H1 (cell line): ENCODE data around the gene RABL2A. TPM values are rescaled to one million over a fixed set of nuclear protein-coding genes. Genes with fewer than 3 reads are reported as not detected.
"Not testable (repeated sequence)": the region's sequence is repeated elsewhere in the genome, so short reads cannot be mapped to it uniquely, and the experiment has no call there.

Source experiments
- CTCF ChIA-PET: fragments of 300-600 bp; sonication (Branson Sonifier 250); formaldehyde crosslinking; loops from one replicate; lab custom pipeline; 2021; ENCODE audit not compliant: partially characterized antibody; lab: Charles Lee
- POLR2A ChIA-PET: fragments of 300-600 bp; sonication (Branson Sonifier 250); formaldehyde crosslinking; loops from one replicate; lab custom pipeline; 2021; ENCODE audit warnings: inconsistent platforms; ENCODE audit not compliant: partially characterized antibody; lab: Charles Lee
- DNase-seq, 2 experiments: peaks; one replicate each; pipeline versions ENCODE4 v3.0.0 to v3.0.0-alpha.2; 2010 to 2022; ENCODE audit warnings: low spot score in 2 of 2, low read depth in 1 of 2, mixed read lengths in 1 of 2
- FAIRE-seq: peaks from 2 replicates; lab custom pipeline; 2011; peaks lifted over from hg19 to GRCh38; lab: Jason Lieb, UNC
- H2AFZ ChIP-seq: 2 replicates; pipeline ENCODE4 v1.8.1; 2012; ENCODE audit warnings: low read length, inconsistent platforms
- H2AK5ac ChIP-seq: 2 replicates; pipeline ENCODE4 v1.6.1; 2013; ENCODE audit warnings: low read depth, low read length
- H2BK120ac ChIP-seq: replicated peaks from 2 replicates; pipeline ENCODE3; 2013; ENCODE audit warnings: low read depth, low read length, inconsistent platforms
- H2BK12ac ChIP-seq: 2 replicates; pipeline ENCODE4 v1.6.1; 2013; ENCODE audit warnings: low read depth, low read length
- H2BK15ac ChIP-seq: 2 replicates; pipeline ENCODE4 v1.6.1; 2013; ENCODE audit warnings: low read length
- H2BK20ac ChIP-seq: 2 replicates; pipeline ENCODE4 v1.6.1; 2013; ENCODE audit warnings: low read length
- H2BK5ac ChIP-seq: 2 replicates; pipeline ENCODE4 v1.6.1; 2013; ENCODE audit warnings: low read depth, low read length
- H3K14ac ChIP-seq: 2 replicates; pipeline ENCODE4 v1.6.1; 2013; ENCODE audit warnings: inconsistent platforms; ENCODE audit not compliant: insufficient read length
- H3K18ac ChIP-seq: 2 replicates; pipeline ENCODE4 v1.6.1; 2013; ENCODE audit warnings: low read length; ENCODE audit errors: extremely low read depth
- H3K23ac ChIP-seq: 2 replicates; pipeline ENCODE4 v1.6.1; 2013; ENCODE audit warnings: inconsistent platforms; ENCODE audit not compliant: insufficient read length
- H3K23me2 ChIP-seq: 2 replicates; pipeline ENCODE4 v1.6.1; 2013; ENCODE audit warnings: low read depth, low read length
- H3K27ac ChIP-seq: 2 replicates; pipeline ENCODE4 v1.6.1; 2011; ENCODE audit warnings: low read depth, low read length, inconsistent platforms
- H3K27me3 ChIP-seq, 4 experiments: replicated peaks in 1 of 4; 1 replicate in 1 of 4; 2 replicates in 3 of 4; pipeline versions ENCODE4 v1.6.1 to v1.8.1; 2011 to 2013; ENCODE audit warnings: low read length in 3 of 4, mild to moderate bottlenecking in 3 of 4, inconsistent platforms in 2 of 4, mixed read lengths in 2 of 4, moderate library complexity in 1 of 4; ENCODE audit not compliant: control insufficient read depth in 3 of 4, insufficient read depth in 3 of 4; ENCODE audit errors: extremely low read depth in 1 of 4
- H3K36me3 ChIP-seq, 4 experiments: 2 replicates each; pipeline versions ENCODE4 v1.6.1 to v1.8.1; 2011 to 2013; ENCODE audit warnings: mild to moderate bottlenecking in 4 of 4, low read length in 3 of 4, moderate library complexity in 2 of 4, control low read depth in 1 of 4, inconsistent platforms in 1 of 4; ENCODE audit not compliant: insufficient read depth in 4 of 4, control insufficient read depth in 2 of 4
- H3K4ac ChIP-seq: replicated peaks from 2 replicates; pipeline ENCODE3; 2013; ENCODE audit warnings: low read length, low read depth, mixed read lengths, inconsistent platforms; ENCODE audit not compliant: insufficient read length
- H3K4me1 ChIP-seq, 4 experiments: replicated peaks in 1 of 4; 1 replicate in 1 of 4; 2 replicates in 3 of 4; pipeline versions ENCODE4 v1.6.1 to v1.8.1; 2011 to 2013; ENCODE audit warnings: low read length in 3 of 4, inconsistent platforms in 2 of 4, mixed read lengths in 1 of 4; ENCODE audit not compliant: insufficient read depth in 4 of 4, control insufficient read depth in 3 of 4
- H3K4me2 ChIP-seq, 2 experiments: 2 replicates each; pipeline versions ENCODE4 v1.6.1 to v1.8.1; 2011 to 2013; ENCODE audit warnings: low read depth in 2 of 2, low read length in 2 of 2, control low read depth in 1 of 2, inconsistent platforms in 1 of 2, mild to moderate bottlenecking in 1 of 2; ENCODE audit not compliant: insufficient read depth in 1 of 2
- H3K4me3 ChIP-seq, 4 experiments: fragments of 200-600, 300-600 bp in 1 of 4; sonication (generic), shearing (Covaris generic), sonication (Bioruptor Twin) in 1 of 4; 2 replicates each; pipeline versions ENCODE4 v1.5.1 to v1.8.1; 2011 to 2016; ENCODE audit warnings: low read length in 4 of 4, low read depth in 3 of 4, control low read depth in 2 of 4, inconsistent platforms in 2 of 4, mild to moderate bottlenecking in 2 of 4, mixed read lengths in 1 of 4, moderate library complexity in 1 of 4; ENCODE audit not compliant: insufficient read depth in 2 of 4; ENCODE audit errors: extremely low read depth in 1 of 4
- H3K56ac ChIP-seq: replicated peaks from 2 replicates; pipeline ENCODE3; 2013; ENCODE audit warnings: low read depth, mild to moderate bottlenecking, mixed read lengths, low read length, inconsistent platforms; ENCODE audit not compliant: insufficient read length
- H3K79me1 ChIP-seq: 2 replicates; pipeline ENCODE4 v1.6.1; 2013; ENCODE audit warnings: low read depth, low read length, control low read depth
- H3K79me2 ChIP-seq, 2 experiments: 2 replicates each; pipeline versions ENCODE4 v1.6.1 to v1.8.1; 2012 to 2013; ENCODE audit warnings: low read length in 2 of 2, mild to moderate bottlenecking in 2 of 2, inconsistent platforms in 1 of 2; ENCODE audit not compliant: insufficient read depth in 2 of 2, control insufficient read depth in 1 of 2
- H3K9ac ChIP-seq, 4 experiments: replicated peaks in 1 of 4; 1 replicate in 1 of 4; 2 replicates in 3 of 4; pipeline versions ENCODE4 v1.6.1 to v1.8.1; 2011 to 2013; ENCODE audit warnings: low read depth in 3 of 4, low read length in 3 of 4, control low read depth in 2 of 4, mild to moderate bottlenecking in 2 of 4, moderate library complexity in 2 of 4, inconsistent platforms in 1 of 4; ENCODE audit errors: extremely low read depth in 1 of 4
- H3K9me3 ChIP-seq, 2 experiments: 2 replicates each; pipeline versions ENCODE4 v1.6.1 to v1.8.1; 2012 to 2013; ENCODE audit warnings: mild to moderate bottlenecking in 2 of 2, moderate library complexity in 2 of 2, control low read depth in 1 of 2, inconsistent platforms in 1 of 2, low read depth in 1 of 2, low read length in 1 of 2, mixed read lengths in 1 of 2; ENCODE audit not compliant: insufficient read depth in 2 of 2
- H4K20me1 ChIP-seq, 2 experiments: replicated peaks in 1 of 2; 2 replicates each; pipeline versions ENCODE3 to v1.8.1; 2011 to 2013; ENCODE audit warnings: inconsistent platforms in 2 of 2, low read length in 2 of 2, mild to moderate bottlenecking in 1 of 2; ENCODE audit not compliant: insufficient read depth in 2 of 2, control insufficient read depth in 1 of 2
- H4K5ac ChIP-seq: 2 replicates; pipeline ENCODE4 v1.6.1; 2013; ENCODE audit warnings: low read length, low read depth, mixed read lengths, inconsistent platforms; ENCODE audit not compliant: insufficient read length
- H4K8ac ChIP-seq: 2 replicates; pipeline ENCODE4 v1.8.0; 2013; ENCODE audit warnings: mild to moderate bottlenecking, moderate library complexity, low read length, inconsistent platforms; ENCODE audit not compliant: insufficient read depth; ENCODE audit errors: extremely low read depth
- H4K91ac ChIP-seq: replicated peaks from 2 replicates; pipeline ENCODE3; 2013; ENCODE audit warnings: low read length, mixed read lengths, inconsistent platforms; ENCODE audit not compliant: insufficient read length
- RAD21 ChIP-seq, 2 experiments: IDR thresholded peaks in 1 of 2; conservative IDR thresholded peaks in 1 of 2; 2 replicates each; pipeline ENCODE4 v1.6.1; 2011; ENCODE audit warnings: low read depth in 2 of 2, low read length in 2 of 2, improper control_type of control experiment in 1 of 2, inconsistent platforms in 1 of 2, mild to moderate bottlenecking in 1 of 2, moderate library complexity in 1 of 2
- WGBS, 2 experiments: shearing (Covaris generic) in 1 of 2; methylation state at CpG; one replicate each; pipeline versions ENCODE4 v1.1.6 to v1.1.7; 2013 to 2015; ENCODE audit warnings: low lambda C conversion rate in 2 of 2, mixed read lengths in 2 of 2, inconsistent platforms in 1 of 2, low coverage in 1 of 2, missing lambda C conversion rate in 1 of 2; ENCODE audit not compliant: insufficient replicate concordance in 2 of 2, insufficient coverage in 1 of 2, insufficient read length in 1 of 2; ENCODE audit errors: extremely low coverage in 1 of 2, missing lambda C conversion rate in 1 of 2; 5-methylcytosine and 5-hydroxymethylcytosine counted together
- polyA plus RNA-seq, 7 experiments: library from polyadenylated mRNA; depleted of rRNA in 3 of 7; stranded (reverse) in 5 of 7; unstranded in 2 of 7; fragments of >200 nt in 5 of 7; fragments of 200-250 nt in 2 of 7; gene quantifications; 1 replicate in 5 of 7; 2 replicates in 1 of 7; 4 replicates in 1 of 7; pipeline versions ENCODE4 v1.2.1 to v1.2.3, GENCODE V29; 2011 to 2013; ENCODE audit warnings: missing spikeins in 2 of 7, mixed read lengths in 2 of 7
- total RNA-seq: library from RNA; stranded (reverse); fragmentation: NEBNext Ultra II Directional; extraction: Animal tissue kit (Norgen Biotek cat#: 25700); gene quantifications from 2 replicates; pipeline ENCODE4 v1.2.1, GENCODE V29; 2021
- TF ChIP-seq, protein P1 (sequence below), 3 experiments: IDR thresholded peaks; 1 replicate in 2 of 3; 2 replicates in 1 of 3; pipeline versions ENCODE4 v1.5.1 to v1.6.1; 2011; ENCODE audit warnings: low read length in 3 of 3, mild to moderate bottlenecking in 3 of 3, inconsistent platforms in 2 of 3, low read depth in 1 of 3, moderate library complexity in 1 of 3; ENCODE audit not compliant: insufficient read depth in 1 of 3; ENCODE audit errors: control extremely low read depth in 1 of 3

The RABL2A gene
- total and polyA plus RNA-seq, 2 of the 8 experiments (the other 6 are each of a cell fraction or from before 2014, with no cell fraction given): 6.9 to 10.9 TPM

DNA sequence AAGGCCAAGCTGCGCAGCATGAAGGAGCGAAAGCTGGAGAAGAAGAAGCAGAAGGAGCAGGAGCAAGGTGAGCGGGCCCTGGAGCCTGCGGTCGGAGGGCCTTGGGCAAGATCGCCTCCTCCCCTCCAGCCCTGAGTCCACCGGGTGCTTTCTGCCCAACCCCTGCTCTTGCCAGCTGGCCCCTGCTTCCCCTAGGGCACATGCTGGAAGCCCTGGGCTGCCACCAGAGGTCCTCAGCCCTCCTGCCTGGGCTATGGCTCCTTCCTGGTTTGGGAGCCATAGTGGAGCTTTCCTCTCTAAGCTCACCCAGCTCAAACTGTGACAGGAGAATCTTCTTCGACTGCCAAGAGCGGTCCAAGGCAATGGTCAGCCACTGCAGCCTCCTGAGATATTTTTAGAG, 29.5 kb upstream of the RABL2A start:
- H4K5ac ChIP-seq, POLR2A ChIA-PET, FAIRE-seq, H2BK12ac ChIP-seq, H4K91ac ChIP-seq, H2BK120ac ChIP-seq, H2AK5ac ChIP-seq, H3K18ac ChIP-seq, H3K4ac ChIP-seq, H3K27me3 ChIP-seq, H3K9me3 ChIP-seq, DNase-seq, H3K4me3 ChIP-seq, H2BK15ac ChIP-seq, H3K9ac ChIP-seq, H3K23ac ChIP-seq, H2BK5ac ChIP-seq, H2AFZ ChIP-seq, H3K36me3 ChIP-seq, H3K4me2 ChIP-seq, H3K79me2 ChIP-seq, H3K23me2 ChIP-seq, CTCF ChIA-PET, H3K56ac ChIP-seq, H2BK20ac ChIP-seq, H3K79me1 ChIP-seq, H3K14ac ChIP-seq, H3K4me1 ChIP-seq, H4K20me1 ChIP-seq, H3K27ac ChIP-seq, H4K8ac ChIP-seq: not testable (repeated sequence)
- TF ChIP-seq, protein P1, sequence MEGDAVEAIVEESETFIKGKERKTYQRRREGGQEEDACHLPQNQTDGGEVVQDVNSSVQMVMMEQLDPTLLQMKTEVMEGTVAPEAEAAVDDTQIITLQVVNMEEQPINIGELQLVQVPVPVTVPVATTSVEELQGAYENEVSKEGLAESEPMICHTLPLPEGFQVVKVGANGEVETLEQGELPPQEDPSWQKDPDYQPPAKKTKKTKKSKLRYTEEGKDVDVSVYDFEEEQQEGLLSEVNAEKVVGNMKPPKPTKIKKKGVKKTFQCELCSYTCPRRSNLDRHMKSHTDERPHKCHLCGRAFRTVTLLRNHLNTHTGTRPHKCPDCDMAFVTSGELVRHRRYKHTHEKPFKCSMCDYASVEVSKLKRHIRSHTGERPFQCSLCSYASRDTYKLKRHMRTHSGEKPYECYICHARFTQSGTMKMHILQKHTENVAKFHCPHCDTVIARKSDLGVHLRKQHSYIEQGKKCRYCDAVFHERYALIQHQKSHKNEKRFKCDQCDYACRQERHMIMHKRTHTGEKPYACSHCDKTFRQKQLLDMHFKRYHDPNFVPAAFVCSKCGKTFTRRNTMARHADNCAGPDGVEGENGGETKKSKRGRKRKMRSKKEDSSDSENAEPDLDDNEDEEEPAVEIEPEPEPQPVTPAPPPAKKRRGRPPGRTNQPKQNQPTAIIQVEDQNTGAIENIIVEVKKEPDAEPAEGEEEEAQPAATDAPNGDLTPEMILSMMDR (IDR thresholded peaks at IDR 0.05; ENCODE audit: control extremely low read depth in 1 of 3, insufficient read depth in 1 of 3, low read depth in 1 of 3, low read length in 3 of 3): peak; percentile 6 to 20 (median 16); a peak in 3 of 4 replicates
- peak; percentile 6 to 19; a peak in 1 of 4 replicates for TF ChIP-seq RAD21 (IDR thresholded peaks at IDR 0.05 in 1 of 2, conservative IDR thresholded peaks at IDR 0.05 in 1 of 2; ENCODE audit: low read depth in 2 of 2, low read length in 2 of 2)
- 80% methylated on average over 1 of the region's 9 CpGs; no CpG with 5 or more reads in 1 of the 2 experiments for WGBS, 2 experiments
